HFFc6 (cell line): ENCODE results near the gene PSMD8. TPM values are rescaled to one million over a fixed set of nuclear protein-coding genes. Genes with fewer than 3 reads are reported as not detected.

Source experiments
- DNase-seq: peaks from one replicate; pipeline ENCODE4 v3.0.0-alpha.2; 2018
- H3K27ac Mint-ChIP-seq: 2 replicates; pipeline ENCODE4 v1.8.0; 2020; ENCODE audit warnings: mild to moderate bottlenecking, mixed read lengths
- H3K27me3 Mint-ChIP-seq: 2 replicates; pipeline ENCODE4 v1.8.0; 2021; ENCODE audit warnings: mild to moderate bottlenecking, moderate library complexity, mixed read lengths; ENCODE audit not compliant: insufficient read depth
- H3K36me3 Mint-ChIP-seq: 2 replicates; pipeline ENCODE4 v1.8.0; 2021; ENCODE audit warnings: low read depth, mixed read lengths
- H3K4me1 Mint-ChIP-seq: 2 replicates; pipeline ENCODE4 v1.8.0; 2020; ENCODE audit warnings: low read depth, mixed read lengths
- H3K4me3 Mint-ChIP-seq: 2 replicates; pipeline ENCODE4 v1.8.0; 2020; ENCODE audit warnings: mild to moderate bottlenecking, moderate library complexity, mixed read lengths
- H3K9me3 Mint-ChIP-seq: 2 replicates; pipeline ENCODE4 v1.8.0; 2020; ENCODE audit warnings: mild to moderate bottlenecking, mixed read lengths
- total RNA-seq, 6 experiments: library from RNA; stranded (reverse); fragmentation: NEBNext Ultra II Directional; extraction: Animal tissue kit (Norgen Biotek cat#: 25700); gene quantifications; 2 replicates in 1 of 6; 3 replicates in 5 of 6; pipeline ENCODE4 v1.2.3, GENCODE V29; 2021
- TF ChIP-seq, protein P1 (sequence below): fragments of 200-600 bp; sonication (generic); IDR thresholded peaks from 2 replicates; pipeline ENCODE4 v1.5.0; 2021; ENCODE audit warnings: antibody characterized with exemption, mild to moderate bottlenecking

PSMD8 gene
- total RNA-seq, 6 experiments from 2014 or later = 229 to 298 (median 259) TPM

DNA sequence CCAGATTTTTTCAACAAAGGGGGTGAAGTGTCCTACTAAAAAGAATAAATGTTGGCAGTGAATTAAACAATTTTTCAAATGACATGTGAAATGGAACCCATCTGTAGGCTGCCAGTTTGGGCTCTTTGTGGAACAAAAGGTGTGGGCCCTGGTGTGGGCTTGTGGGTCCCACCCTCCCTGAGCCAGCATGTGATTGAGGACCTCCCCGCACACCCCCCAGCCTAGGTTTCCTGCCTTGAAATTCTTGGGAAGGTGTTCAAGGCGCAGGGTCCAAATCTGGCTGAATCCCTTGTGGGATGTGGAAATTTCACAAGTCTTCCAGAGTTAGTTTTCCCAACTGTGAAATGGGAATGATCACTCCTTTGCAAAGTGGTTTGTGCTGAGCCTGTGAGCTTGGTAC lies 9.4 kb downstream of the PSMD8 start:
- Mint-ChIP-seq H3K4me3 (no peak overlapping the region), H3K27me3 (peaks cover 16% of the 10 kb centered on the region), H3K36me3 (peaks cover 29% of the 10 kb centered on the region), H3K27ac (no peak overlapping the region), H3K9me3 (no peaks in the 10 kb centered on the region), H3K4me1 (peaks cover 17% of the 10 kb centered on the region)
- DNase-seq = no peak
- TF ChIP-seq, protein P1, sequence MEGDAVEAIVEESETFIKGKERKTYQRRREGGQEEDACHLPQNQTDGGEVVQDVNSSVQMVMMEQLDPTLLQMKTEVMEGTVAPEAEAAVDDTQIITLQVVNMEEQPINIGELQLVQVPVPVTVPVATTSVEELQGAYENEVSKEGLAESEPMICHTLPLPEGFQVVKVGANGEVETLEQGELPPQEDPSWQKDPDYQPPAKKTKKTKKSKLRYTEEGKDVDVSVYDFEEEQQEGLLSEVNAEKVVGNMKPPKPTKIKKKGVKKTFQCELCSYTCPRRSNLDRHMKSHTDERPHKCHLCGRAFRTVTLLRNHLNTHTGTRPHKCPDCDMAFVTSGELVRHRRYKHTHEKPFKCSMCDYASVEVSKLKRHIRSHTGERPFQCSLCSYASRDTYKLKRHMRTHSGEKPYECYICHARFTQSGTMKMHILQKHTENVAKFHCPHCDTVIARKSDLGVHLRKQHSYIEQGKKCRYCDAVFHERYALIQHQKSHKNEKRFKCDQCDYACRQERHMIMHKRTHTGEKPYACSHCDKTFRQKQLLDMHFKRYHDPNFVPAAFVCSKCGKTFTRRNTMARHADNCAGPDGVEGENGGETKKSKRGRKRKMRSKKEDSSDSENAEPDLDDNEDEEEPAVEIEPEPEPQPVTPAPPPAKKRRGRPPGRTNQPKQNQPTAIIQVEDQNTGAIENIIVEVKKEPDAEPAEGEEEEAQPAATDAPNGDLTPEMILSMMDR = no peak

- Mint-ChIP-seq H3K27ac (0 out of 2 replicates have a peak overlapping the region, but pooled peaks have one; percentile 24), H3K4me1 (peaks cover 12% of the 10 kb centered on the region), H3K36me3 (peaks cover 28% of the 10 kb centered on the region), H3K4me3 (no peak overlapping the region), H3K9me3 (no peaks in the 10 kb centered on the region), H3K27me3 (peaks cover 17% of the 10 kb centered on the region)
- TF ChIP-seq, protein P1 = peak; percentile 32; the same call in 1 of the 2 replicates
- no peak for DNase-seq
Measured at GRCh38 chr19:38384209-38385027, 10.0 kb downstream of the PSMD8 start.

- no peaks in the 10 kb centered on the region for H3K9me3 Mint-ChIP-seq
- TF ChIP-seq, protein P1 = no peak
- H3K27me3 Mint-ChIP-seq = peaks cover 15% of the 10 kb centered on the region
- peaks cover 17% of the 10 kb centered on the region for H3K4me1 Mint-ChIP-seq
- no peak overlapping the region for H3K4me3 Mint-ChIP-seq
- H3K36me3 Mint-ChIP-seq = peaks cover 28% of the 10 kb centered on the region
- DNase-seq = no peak
- H3K27ac Mint-ChIP-seq = no peak overlapping the region
Measured at GRCh38 chr19:38385057-38385803, 10.9 kb downstream of the PSMD8 start.

DNA sequence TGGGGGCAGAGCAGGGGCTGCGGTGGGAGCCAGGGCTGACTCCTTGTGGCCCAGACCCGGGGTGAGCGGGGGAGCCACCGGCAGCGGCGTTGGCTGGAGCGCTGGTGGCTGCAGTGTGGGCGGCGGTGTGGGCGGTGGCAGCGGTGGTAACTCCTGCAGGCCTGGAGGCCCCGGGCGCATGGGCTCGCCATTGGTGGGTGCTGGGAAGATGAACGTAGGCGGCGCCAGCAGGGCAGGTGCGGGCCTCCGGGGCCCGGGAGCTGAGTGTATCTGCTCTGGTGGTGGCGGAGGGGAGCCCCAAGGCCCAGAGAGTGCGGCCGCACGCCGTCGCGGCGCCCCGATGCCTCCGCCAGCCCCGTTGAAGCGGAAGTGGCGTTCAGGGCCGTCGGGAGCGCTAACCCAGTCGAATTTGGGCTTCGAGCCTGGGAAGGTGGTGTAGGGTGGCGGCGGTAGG lies 11.5 kb downstream of the PSMD8 start:
- H3K4me3 Mint-ChIP-seq = no peak overlapping the region
- TF ChIP-seq, protein P1 = no peak
- peaks cover 21% of the 10 kb centered on the region for H3K4me1 Mint-ChIP-seq
- no peak for DNase-seq
- H3K27ac Mint-ChIP-seq = no peak overlapping the region
- peaks cover 15% of the 10 kb centered on the region for H3K27me3 Mint-ChIP-seq
- H3K36me3 Mint-ChIP-seq = peaks cover 29% of the 10 kb centered on the region
- no peaks in the 10 kb centered on the region for H3K9me3 Mint-ChIP-seq

DNA sequence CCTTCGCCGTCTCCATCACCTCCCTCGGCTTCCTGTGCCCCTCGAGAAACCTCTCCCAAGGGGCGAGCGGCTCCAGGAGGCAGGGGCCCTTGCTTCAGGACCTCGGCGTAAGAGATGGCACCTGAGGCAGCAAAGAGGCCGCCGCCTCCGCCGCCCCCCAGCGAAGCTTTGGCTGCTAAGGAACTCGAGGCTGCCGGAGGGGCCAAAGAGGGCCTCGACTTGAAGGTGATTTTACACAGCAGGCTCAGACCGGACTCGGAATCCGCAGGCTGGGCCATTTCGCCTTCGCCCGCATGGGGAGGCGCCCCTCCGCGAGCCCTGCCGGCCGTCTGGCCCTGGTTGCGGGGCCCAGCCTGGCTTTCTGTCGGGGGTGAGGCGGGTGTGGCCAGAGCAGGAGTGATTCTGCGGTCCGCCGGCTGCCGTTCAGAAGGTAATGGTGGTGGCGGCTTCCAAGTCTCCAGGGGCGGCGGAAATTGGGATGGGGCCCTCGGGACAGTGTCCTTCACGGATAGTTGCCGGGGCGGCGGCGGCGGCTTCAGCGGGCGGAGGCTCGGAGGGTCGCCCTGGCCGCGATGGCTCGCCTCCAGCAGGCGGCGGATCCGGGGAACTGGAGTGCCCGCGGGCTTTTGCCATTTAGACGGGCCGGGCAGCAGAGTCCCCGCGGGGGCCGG lies 12.1 kb downstream of the PSMD8 start:
- DNase-seq = no peak
- Mint-ChIP-seq H3K9me3 (no peaks in the 10 kb centered on the region), H3K4me3 (no peak overlapping the region), H3K4me1 (peaks cover 27% of the 10 kb centered on the region), H3K36me3 (peaks cover 35% of the 10 kb centered on the region), H3K27ac (no peak overlapping the region), H3K27me3 (peaks cover 15% of the 10 kb centered on the region)
- TF ChIP-seq, protein P1 = no peak
